Measurements from ENCODE around the gene ETFDH.
A peak's percentile ranks its signal among the peaks of the same experiment; 100 is the strongest.
"Not testable (repeated sequence)": the region's sequence is repeated elsewhere in the genome, so short reads cannot be mapped to it uniquely, and the experiment has no call there.

The ETFDH gene

DNA sequence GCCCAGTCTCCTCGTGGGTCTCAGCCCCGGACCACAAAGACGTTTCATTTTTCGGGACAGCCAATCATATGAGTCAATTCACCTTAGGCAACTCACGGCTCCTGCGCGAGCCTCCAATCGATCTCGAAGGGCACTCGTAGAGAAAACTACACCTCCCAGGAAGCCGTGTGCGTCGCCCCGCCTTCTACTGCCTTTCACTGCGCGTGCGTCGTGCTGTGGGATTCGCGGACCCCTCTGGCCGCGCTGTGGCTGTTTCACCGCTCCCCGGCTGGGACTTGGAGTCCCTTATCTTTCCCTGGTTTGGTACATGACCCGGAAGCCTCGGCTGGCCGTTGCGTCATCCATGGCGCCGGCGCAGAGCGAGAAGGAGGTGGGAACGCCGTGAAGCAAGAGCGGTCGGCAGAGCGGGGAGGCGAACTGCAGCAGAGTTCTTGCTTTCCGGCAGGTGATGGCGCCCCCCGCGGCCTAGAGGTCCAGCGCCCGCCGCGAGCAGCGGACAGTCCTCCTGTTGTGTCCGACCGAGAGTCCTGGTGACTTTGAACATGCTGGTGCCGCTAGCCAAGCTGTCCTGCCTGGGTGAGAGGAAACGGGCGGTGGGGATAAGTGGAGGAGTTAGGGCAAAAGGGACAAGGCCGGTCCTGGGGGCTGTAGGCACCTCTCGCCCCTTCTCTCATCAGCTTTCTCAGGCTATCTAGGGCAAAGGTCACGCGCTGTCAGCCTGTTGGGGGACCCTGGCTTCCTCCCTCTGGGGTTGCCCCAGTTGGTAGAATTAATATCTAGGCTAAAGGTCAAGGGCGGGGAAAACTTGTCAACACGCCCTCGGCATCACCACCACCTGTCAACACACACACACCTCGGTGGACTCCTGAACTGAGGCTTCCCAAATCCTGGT lies at the start of gene ETFDH:
Gene ETFDH (plus strand): TSS at position 382 of the 892 bp plus-strand sequence. CDS start 161 bp downstream, at position 543.
- peak; percentile 92 for DNase-seq

DNA sequence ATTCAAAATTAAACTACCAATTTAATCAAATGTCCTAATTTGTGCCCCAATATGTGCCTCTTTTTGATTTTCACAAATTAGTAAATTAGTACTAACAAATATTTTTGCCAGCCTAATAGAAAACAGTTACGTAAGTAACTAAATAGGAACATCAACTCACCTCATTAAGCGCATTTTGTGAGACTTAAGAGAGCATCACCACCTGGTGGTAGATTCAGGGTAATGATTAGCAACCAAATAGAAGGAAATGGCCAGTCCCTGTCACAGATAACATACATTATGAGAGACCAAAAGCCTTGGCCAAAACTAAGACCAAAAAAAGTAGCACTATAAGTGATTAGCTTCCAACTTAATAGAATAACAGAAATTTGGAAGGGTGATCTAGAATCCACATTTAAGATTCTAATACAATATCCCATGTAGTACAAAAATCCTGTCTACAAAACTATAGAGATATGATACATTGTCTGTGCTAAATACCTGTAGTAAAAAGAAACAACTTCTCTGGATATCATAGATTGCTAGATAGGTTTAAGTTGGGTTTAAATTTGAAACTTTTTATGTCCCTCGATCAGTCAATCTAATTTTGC lies 47.1 kb upstream of the ETFDH start:
- peak; percentile 6 for DNase-seq

- DNase-seq: no peak
These were observed 46.6 kb upstream of the ETFDH start for GRCh38 chr4:158625544-158625943.

GRCh38 chr4:158630893-158631292 lies 41.2 kb upstream of the ETFDH start:
- no peak for DNase-seq

DNA sequence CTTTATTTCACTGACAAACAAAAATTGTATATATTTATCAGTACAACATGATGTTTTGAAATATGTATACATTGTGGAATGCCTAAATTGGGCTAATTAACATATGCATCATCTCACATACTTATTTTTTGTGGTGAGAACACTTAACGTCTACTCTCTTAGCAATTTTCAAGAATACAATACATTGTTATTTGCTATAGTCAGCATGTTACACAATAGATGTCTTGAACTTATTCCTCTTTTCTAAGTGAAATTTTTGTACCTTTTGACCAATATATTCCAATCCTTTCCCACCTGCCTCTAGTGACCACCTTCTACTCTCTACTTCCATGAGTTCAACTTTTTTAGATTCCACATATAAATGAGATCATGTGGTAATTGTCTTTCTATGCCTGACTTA lies 35.5 kb upstream of the ETFDH start:
- no peak for DNase-seq

- no peak for DNase-seq
These were observed 27.7 kb upstream of the ETFDH start for GRCh38 chr4:158644356-158644755.

- no peak for DNase-seq
These were observed 27.3 kb upstream of the ETFDH start for GRCh38 chr4:158644760-158645159.

DNA sequence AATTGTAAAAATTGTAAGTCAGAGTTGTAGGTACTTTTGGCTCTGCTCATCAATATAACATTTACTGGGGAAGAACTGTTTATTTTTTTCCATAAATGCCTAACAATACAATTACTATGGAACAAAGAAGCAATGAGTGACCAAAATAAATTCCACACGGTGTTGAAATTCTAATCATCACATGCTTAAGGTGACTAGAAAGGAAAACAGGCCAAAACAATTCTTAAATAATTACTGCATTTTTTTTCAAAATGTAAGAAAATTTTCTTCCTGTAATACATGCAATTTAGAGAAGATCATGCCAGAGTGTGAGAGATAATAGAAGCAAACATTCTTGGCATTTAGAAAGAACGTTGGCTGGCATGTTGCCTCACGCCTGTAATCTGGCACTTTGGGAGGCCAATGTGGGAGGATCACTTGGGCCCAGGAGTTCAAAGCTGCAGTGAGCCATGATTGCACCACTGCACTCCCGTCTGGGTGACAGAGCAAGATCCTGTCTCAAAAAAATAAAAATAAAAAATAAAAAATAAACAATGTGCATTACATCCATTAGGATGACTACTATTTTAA lies 22.9 kb upstream of the ETFDH start:
- no peak for DNase-seq

DNA sequence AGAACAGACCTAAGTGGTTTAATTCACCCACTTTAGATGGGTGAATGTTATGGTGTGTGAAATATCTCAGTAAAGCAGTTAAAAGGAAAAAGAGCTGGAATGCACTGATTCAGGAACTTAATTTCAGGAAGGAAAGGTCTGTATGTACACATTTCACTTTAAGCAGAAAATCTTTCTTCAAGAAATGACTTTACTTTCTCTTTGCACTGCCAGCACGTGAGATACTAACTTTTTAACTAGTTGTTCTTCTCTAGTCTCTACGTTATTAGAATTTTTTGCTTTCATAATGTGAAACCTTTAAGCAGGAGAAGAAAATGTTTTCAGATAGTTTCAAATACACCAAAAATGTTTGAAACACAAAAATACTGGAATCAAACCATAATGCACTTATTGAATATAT lies 19.2 kb upstream of the ETFDH start:
- DNase-seq: no peak

- DNase-seq: no peak
These were observed 15.7 kb upstream of the ETFDH start for GRCh38 chr4:158656439-158656838.

GRCh38 chr4:158657291-158657690 lies 14.8 kb upstream of the ETFDH start:
- no peak for DNase-seq

GRCh38 chr4:158663255-158663654 lies 8.8 kb upstream of the ETFDH start:
- not testable (repeated sequence) for DNase-seq

DNA sequence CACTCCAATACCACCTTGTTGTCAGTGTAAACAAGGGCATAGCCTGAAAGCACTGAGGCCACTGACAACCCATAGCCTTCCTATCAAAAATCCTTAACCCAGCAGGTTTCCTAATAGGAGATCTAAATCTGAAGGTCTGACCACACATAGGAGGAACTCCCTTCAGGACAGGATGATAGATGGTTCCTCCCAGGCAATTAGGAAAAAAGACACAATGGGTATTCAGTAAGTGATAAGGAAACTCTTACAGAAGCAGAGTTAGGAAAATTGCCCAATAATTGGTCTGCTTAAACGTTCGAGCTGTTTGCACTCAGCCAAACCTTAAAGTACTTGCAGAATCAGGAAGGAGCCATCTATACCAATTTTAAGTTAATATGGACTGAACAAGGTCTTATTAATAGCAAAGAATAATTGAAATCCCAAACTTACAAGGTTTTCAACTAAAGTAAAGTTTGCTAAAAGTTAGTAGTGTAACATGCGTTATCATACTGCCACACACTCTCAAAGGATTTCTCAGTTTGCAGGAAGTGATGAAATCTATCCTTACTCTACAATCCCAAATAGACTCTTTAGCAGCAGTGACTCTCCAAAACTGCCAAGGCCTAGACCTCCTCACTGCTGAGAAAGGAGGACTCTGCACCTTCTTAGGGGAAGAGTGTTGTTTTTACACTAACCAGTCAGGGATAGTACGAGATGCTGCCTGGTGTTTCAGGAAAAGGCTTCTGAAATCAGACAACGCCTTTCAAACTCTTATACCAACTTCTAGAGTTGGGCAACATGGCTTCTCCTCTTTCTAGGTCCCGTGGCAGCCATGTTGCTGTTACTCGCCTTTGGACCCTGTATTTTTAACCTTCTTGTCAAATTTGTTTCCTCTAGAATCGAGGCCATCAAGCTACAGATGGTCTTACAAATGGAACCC lies 8.1 kb upstream of the ETFDH start:
- not testable (repeated sequence) for DNase-seq

DNA sequence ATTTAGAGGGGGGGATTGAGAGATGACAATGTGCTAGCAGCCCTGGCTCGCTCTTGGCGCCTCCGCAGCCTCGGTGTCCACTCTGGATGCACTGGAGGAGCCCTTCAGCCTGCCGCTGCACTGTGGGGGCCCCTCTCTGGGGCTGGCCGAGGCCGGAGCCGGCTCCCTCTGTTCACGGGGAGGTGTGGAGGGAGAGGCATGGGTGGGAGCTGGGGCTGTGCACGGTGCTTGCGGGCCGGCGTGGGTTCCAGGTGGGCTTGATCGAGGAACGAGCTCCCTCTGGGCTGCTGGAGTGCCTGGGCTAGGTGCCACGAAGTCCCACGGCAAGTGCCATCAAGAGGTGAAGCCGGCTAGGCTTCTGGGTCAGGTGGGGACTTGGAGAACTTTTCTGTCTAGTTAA lies 7.3 kb upstream of the ETFDH start:
- no peak for DNase-seq

- DNase-seq: no peak
These were observed 5.2 kb upstream of the ETFDH start for GRCh38 chr4:158666892-158667291.

- no peak for DNase-seq
These were observed 4.4 kb upstream of the ETFDH start for GRCh38 chr4:158667651-158668198.

- DNase-seq: no peak
These were observed 2.8 kb upstream of the ETFDH start for GRCh38 chr4:158669310-158669709.

- DNase-seq: peak; percentile 43
These were observed 976 bp upstream of the ETFDH start for GRCh38 chr4:158670975-158671664.

- DNase-seq: no peak
These were observed 506 bp upstream of the ETFDH start, which contains the start of gene C4orf46 for GRCh38 chr4:158671665-158671914. TSS of gene C4orf46 (minus strand) at chr4:158671887. CDS start at chr4:158671801, 86 bp downstream.

GRCh38 chr4:158673633-158674032 lies 1.5 kb downstream of the ETFDH start:
- DNase-seq: no peak

DNA sequence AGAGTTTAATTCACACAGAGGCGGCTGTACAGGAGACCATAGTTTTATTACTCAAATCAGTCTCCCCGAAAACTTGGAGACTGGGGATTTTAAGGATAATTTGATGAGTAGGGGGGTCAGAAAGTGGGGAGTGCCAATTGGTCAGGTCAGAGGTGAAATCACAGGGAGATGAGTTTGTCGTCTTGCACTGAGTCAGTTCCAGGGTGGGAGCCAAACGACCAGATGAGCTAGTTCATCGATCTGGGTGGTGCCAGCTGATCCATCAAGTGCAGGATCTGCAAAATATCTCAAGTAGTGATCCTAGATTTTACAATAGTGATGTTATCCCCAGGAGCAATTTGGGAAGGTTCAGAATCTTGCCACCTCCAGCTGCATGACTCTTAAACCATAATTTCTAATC lies 4.0 kb downstream of the ETFDH start:
- DNase-seq: no peak

GRCh38 chr4:158678767-158679166 lies 6.7 kb downstream of the ETFDH start:
- DNase-seq: no peak

Measured in NCI-H510A (cell line).